K562 (cell line): ENCODE results near the gene OTOGL. TPM values are rescaled to one million over a fixed set of nuclear protein-coding genes. Genes with fewer than 3 reads are reported as not detected.

ENCODE experiments used
- ATAC-seq: fragments of 200-7000 bp; cut with Tn5 transposase; 3 replicates; pipeline ENCODE4 v1.9.1; 2020; ENCODE audit warnings: moderate library complexity
- BruUV-seq: library from RNA; stranded (reverse); fragments of 400-500 nt; replicated peaks from 2 replicates; lab custom pipeline; 2021; lab: Mats Ljungman, UMichigan
- CTCF ChIA-PET: fragments of 300-600 bp; formaldehyde crosslinking; extraction: SDS; loops from one replicate; lab custom pipeline; 2021; ENCODE audit warnings: low intra/inter-chr PET ratio; lab: Yijun Ruan, JAX
- POLR2A ChIA-PET: fragments of 300-600, 350-650 bp; sonication (Branson Sonifier 250); formaldehyde crosslinking; extraction: SDS; loops from one replicate; lab custom pipeline; 2021; ENCODE audit warnings: antibody characterized with exemption, inconsistent platforms; lab: Yijun Ruan, JAX
- DNase-seq, 4 experiments: peaks; one replicate each; pipeline versions ENCODE4 v3.0.0 to v3.0.0-alpha.2; 2011 to 2018; ENCODE audit warnings: low spot score in 3 of 4, mixed read lengths in 3 of 4; ENCODE audit errors: extremely low read depth in 1 of 4
- FAIRE-seq: peaks from 2 replicates; lab custom pipeline; 2011; peaks lifted over from hg19 to GRCh38; lab: Jason Lieb, UNC
- H2AFZ ChIP-seq: 2 replicates; pipeline ENCODE4 v1.6.0; 2011; ENCODE audit warnings: low read depth, low read length, control low read depth, inconsistent platforms
- H3K27ac ChIP-seq: fragments of 200-600 bp; 3 replicates; pipeline ENCODE4 v1.8.0; 2011; ENCODE audit warnings: low read depth, mild to moderate bottlenecking, control low read depth, inconsistent platforms, low read length, moderate library complexity, mixed read lengths; ENCODE audit errors: extremely low read depth
- H3K27me3 ChIP-seq, 2 experiments: fragments of 300-600 bp in 1 of 2; 2 replicates in 1 of 2; 3 replicates in 1 of 2; pipeline versions ENCODE4 v1.6.0 to v1.8.0; 2011; ENCODE audit warnings: inconsistent platforms in 2 of 2, low read length in 2 of 2, mild to moderate bottlenecking in 1 of 2, mixed read lengths in 1 of 2, moderate library complexity in 1 of 2; ENCODE audit not compliant: control insufficient read depth in 2 of 2, insufficient read depth in 2 of 2
- H3K36me3 ChIP-seq: fragments of 300-600 bp; 3 replicates; pipeline ENCODE4 v1.8.0; 2011; ENCODE audit warnings: mild to moderate bottlenecking, low read length, inconsistent platforms; ENCODE audit not compliant: control insufficient read depth, insufficient read depth
- H3K4me1 ChIP-seq, 2 experiments: fragments of 200-600 bp in 1 of 2; replicated peaks in 1 of 2; 2 replicates in 1 of 2; 3 replicates in 1 of 2; pipeline versions ENCODE4 v1.5.1 to v1.8.0; 2011; ENCODE audit warnings: inconsistent platforms in 2 of 2, low read length in 2 of 2, mild to moderate bottlenecking in 1 of 2, mixed read lengths in 1 of 2, moderate library complexity in 1 of 2; ENCODE audit not compliant: control insufficient read depth in 2 of 2, insufficient read depth in 2 of 2
- H3K4me2 ChIP-seq: 2 replicates; pipeline ENCODE4 v1.6.1; 2011; ENCODE audit warnings: low read length, control low read depth, inconsistent platforms, mixed read lengths; ENCODE audit not compliant: insufficient read depth
- H3K4me3 ChIP-seq: fragments of 200-600 bp; sonication (generic), shearing (Covaris generic); 2 replicates; pipeline ENCODE4 v1.5.1; 2016; ENCODE audit warnings: control low read depth, inconsistent platforms
- H3K79me2 ChIP-seq: fragments of 200-600 bp; 3 replicates; pipeline ENCODE4 v1.8.0; 2011; ENCODE audit warnings: low read length, inconsistent platforms; ENCODE audit not compliant: control insufficient read depth, insufficient read depth
- H3K9ac ChIP-seq, 2 experiments: 2 replicates each; pipeline versions ENCODE4 v1.6.0 to v1.6.1; 2011; ENCODE audit warnings: low read depth in 2 of 2, low read length in 2 of 2, control low read depth in 1 of 2, inconsistent platforms in 1 of 2, mild to moderate bottlenecking in 1 of 2, mixed read lengths in 1 of 2; ENCODE audit not compliant: insufficient read depth in 1 of 2
- H3K9me1 ChIP-seq: one replicate; pipeline ENCODE4 v1.6.0; 2011; ENCODE audit warnings: inconsistent platforms, mild to moderate bottlenecking, low read length, moderate library complexity; ENCODE audit not compliant: control insufficient read depth, insufficient read depth
- H3K9me3 ChIP-seq: replicated peaks from 2 replicates; pipeline ENCODE4 v1.5.1; 2011; ENCODE audit warnings: low read depth, low read length, inconsistent platforms; ENCODE audit not compliant: control insufficient read depth, insufficient read depth
- H4K20me1 ChIP-seq: replicated peaks from 2 replicates; pipeline ENCODE4 v1.6.1; 2011; ENCODE audit warnings: low read length, inconsistent platforms, mixed read lengths; ENCODE audit not compliant: control insufficient read depth, insufficient read depth
- BRD4 ChIP-seq: fragments of 200-600 bp; sonication (generic); IDR thresholded peaks from 2 replicates; pipeline ENCODE4 v1.6.1; 2017; ENCODE audit warnings: inconsistent platforms
- CHD4 ChIP-seq: fragments of 200-600 bp; sonication (generic); IDR thresholded peaks from 3 replicates; pipeline ENCODE4 v1.6.1; 2012; ENCODE audit warnings: low read depth, mild to moderate bottlenecking, mixed read lengths, low read length, inconsistent platforms; ENCODE audit not compliant: insufficient read depth, insufficient replicate concordance, poor library complexity, severe bottlenecking
- COPS2 ChIP-seq: fragments of 450-650 bp; conservative IDR thresholded peaks from 2 replicates; pipeline ENCODE4 v1.6.1; 2016; ENCODE audit warnings: mild to moderate bottlenecking, moderate library complexity
- ERF ChIP-seq: fragments of 450-650 bp; formaldehyde crosslinking; IDR thresholded peaks from 2 replicates; pipeline ENCODE4 v1.4.0; 2020; ENCODE audit warnings: mild to moderate bottlenecking, mixed read lengths
- L3MBTL2 ChIP-seq: fragments of 450-650 bp; IDR thresholded peaks from 2 replicates; pipeline ENCODE4 v1.6.1; 2016; ENCODE audit warnings: mild to moderate bottlenecking, moderate library complexity
- MAFK ChIP-seq: IDR thresholded peaks from 2 replicates; pipeline ENCODE4 v1.6.1; 2011; ENCODE audit warnings: low read length, improper control_type of control experiment
- NCOR1 ChIP-seq: fragments of 450-650 bp; IDR thresholded peaks from 2 replicates; pipeline ENCODE4 v1.6.1; 2016; ENCODE audit warnings: mild to moderate bottlenecking, moderate library complexity
- RBM17 ChIP-seq: fragments of 200-400 bp; formaldehyde crosslinking; IDR thresholded peaks from 2 replicates; pipeline ENCODE4 v1.6.1; 2017; ENCODE audit warnings: low read depth, mild to moderate bottlenecking, low read length, borderline replicate concordance
- SMARCA4 ChIP-seq: fragments of 450-650 bp; IDR thresholded peaks from 2 replicates; pipeline ENCODE4 v1.6.1; 2016
- WGBS: fragments of 100-300 bp; shearing (Covaris generic); methylation state at CpG from one replicate; pipeline ENCODE4 v1.1.6; 2016; ENCODE audit warnings: low coverage, mixed read lengths; ENCODE audit not compliant: insufficient coverage; ENCODE audit errors: missing lambda C conversion rate; 5-methylcytosine and 5-hydroxymethylcytosine counted together
- in situ Hi-C: fragments of 300-500 bp; cut with MboI; formaldehyde crosslinking; loops from 4 replicates; pipeline ENCODE4 v1.15.0; 2018; ENCODE audit warnings: inconsistent platforms, mixed read lengths
- intact Hi-C: fragments of 100-400 bp; cut with micrococcal nuclease; formaldehyde crosslinking; loops from 2 replicates; pipeline ENCODE4 v1.14.2; 2022
- polyA plus RNA-seq, 8 experiments: library from polyadenylated mRNA; depleted of rRNA in 4 of 8; stranded (reverse) in 5 of 8; unstranded in 3 of 8; fragments of >200 nt; fragmentation: Nextera tagmentation in 2 of 8; fragmentation: Illumina TruSeq in 1 of 8; extraction: Ambion mirVana in 2 of 8; extraction: Trizol in 1 of 8; gene quantifications; 2 replicates each; pipeline versions ENCODE4 v1.2.1 to v1.2.3, GENCODE V29; 2011 to 2014; ENCODE audit warnings: inconsistent platforms in 1 of 8, missing spikeins in 1 of 8
- total RNA-seq, 7 experiments: library from RNA; depleted of rRNA in 6 of 7; stranded (reverse); fragments of >200 nt in 6 of 7; fragmentation: Illumina TruSeq in 2 of 7; extraction: Trizol in 2 of 7; gene quantifications; 2 replicates each; pipeline versions ENCODE4 v1.2.1 to v1.2.3, GENCODE V29; 2011 to 2021; ENCODE audit warnings: low replicate concordance in 1 of 7
- TF ChIP-seq, protein P1 (sequence below), 2 experiments: IDR thresholded peaks; 2 replicates each; pipeline ENCODE4 v1.6.1; 2012; ENCODE audit warnings: improper control_type of control experiment in 2 of 2, low read depth in 2 of 2, low read length in 2 of 2, borderline replicate concordance in 1 of 2
- TF ChIP-seq, protein P2 (sequence below): sonication (generic); formaldehyde crosslinking; IDR thresholded peaks from 2 replicates; pipeline ENCODE4 v1.8.1; 2023; ENCODE audit warnings: mild to moderate bottlenecking, missing genetic modification reagents
- TF ChIP-seq, protein P3 (sequence below): fragments of 250-450 bp; sonication (Bioruptor Pico); IDR thresholded peaks from 2 replicates; pipeline ENCODE4 v1.8.0; 2022; ENCODE audit warnings: moderate library complexity, mild to moderate bottlenecking, inconsistent platforms

The OTOGL gene
- total and polyA plus RNA-seq, 9 of the 15 experiments (the other 6 are each of a cell fraction or from before 2014, with no cell fraction given) = 0.02 to 0.03 TPM; not detected in 7

DNA sequence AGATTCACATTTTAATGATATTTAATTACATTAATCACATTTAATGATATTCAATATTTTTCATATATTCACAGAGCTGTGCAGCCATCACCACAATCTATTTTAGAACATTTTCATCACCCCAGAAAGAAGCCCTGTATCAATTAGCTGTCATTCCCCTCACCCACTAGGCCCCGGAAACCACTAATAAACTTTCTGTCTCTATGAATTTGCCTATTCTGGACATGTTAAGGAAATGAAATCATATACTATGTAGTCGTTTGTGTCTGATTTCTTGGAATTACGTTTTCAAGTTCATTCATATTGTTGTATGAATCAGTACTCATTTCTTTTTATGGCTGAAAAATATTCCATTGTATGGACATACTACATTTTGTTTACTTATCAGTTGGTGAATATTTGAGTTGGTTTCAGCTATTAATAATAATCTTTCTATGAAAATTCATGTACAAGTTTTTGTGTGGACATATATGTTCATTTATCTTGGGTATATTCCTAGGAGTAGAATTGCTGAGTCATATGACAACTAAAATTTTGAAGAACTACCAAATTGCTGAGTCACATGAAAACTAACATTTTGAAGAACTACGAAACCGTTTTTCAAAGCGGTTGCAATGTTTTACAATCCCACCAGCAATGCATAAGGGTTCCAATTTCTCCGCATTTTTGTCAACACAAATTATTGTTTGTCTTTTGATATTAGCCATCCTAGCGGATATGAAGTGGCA, 11.7 kb upstream of the OTOGL start (continued):
- TF ChIP-seq SMARCA4 (peak; percentile 69), COPS2 (no peak), NCOR1 (peak; percentile 10; the same call in 1 of the 2 replicates), ERF (no peak), L3MBTL2 (peak; percentile 26; the same call in 1 of the 2 replicates)
- TF ChIP-seq, protein P1, sequence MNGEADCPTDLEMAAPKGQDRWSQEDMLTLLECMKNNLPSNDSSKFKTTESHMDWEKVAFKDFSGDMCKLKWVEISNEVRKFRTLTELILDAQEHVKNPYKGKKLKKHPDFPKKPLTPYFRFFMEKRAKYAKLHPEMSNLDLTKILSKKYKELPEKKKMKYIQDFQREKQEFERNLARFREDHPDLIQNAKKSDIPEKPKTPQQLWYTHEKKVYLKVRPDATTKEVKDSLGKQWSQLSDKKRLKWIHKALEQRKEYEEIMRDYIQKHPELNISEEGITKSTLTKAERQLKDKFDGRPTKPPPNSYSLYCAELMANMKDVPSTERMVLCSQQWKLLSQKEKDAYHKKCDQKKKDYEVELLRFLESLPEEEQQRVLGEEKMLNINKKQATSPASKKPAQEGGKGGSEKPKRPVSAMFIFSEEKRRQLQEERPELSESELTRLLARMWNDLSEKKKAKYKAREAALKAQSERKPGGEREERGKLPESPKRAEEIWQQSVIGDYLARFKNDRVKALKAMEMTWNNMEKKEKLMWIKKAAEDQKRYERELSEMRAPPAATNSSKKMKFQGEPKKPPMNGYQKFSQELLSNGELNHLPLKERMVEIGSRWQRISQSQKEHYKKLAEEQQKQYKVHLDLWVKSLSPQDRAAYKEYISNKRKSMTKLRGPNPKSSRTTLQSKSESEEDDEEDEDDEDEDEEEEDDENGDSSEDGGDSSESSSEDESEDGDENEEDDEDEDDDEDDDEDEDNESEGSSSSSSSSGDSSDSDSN (IDR thresholded peaks at IDR 0.05; ENCODE audit: borderline replicate concordance in 1 of 2, low read depth in 2 of 2, low read length in 2 of 2) = no peak
- TF ChIP-seq, all 486 proteins: peak for 35

DNA sequence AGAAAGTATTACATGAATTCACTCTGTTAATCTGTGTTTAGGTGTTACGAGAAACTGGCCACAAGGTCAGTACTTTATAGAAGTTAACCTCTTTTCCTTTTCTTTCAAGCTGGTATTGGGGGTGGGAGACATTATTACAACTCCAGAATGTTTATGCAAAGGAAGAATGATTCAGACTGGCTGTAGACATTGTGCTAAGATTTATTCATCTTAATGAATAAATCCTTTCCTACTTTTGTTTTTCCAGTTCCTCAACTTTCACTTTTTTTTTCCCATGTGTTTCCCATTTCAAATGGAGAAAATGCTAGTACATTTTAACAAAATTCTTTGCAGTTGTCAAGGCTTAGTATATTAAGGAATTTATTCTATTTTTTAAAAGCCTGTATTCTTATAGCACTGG, 1.3 kb downstream of the OTOGL start:
- Histone ChIP-seq H3K79me2 (no peaks in the 10 kb centered on the region), H3K4me2 (no peak overlapping the region), H3K27me3 (no peaks in the 10 kb centered on the region; a peak in 1 of 5 replicates), H3K9me3 (no peaks in the 10 kb centered on the region), H3K36me3 (no peaks in the 10 kb centered on the region), H2AFZ (no peak overlapping the region), H3K27ac (no peak overlapping the region), H3K4me1 (no peaks in the 10 kb centered on the region), H4K20me1 (no peaks in the 10 kb centered on the region), H3K4me3 (no peak overlapping the region), H3K9ac (no peak overlapping the region), H3K9me1 (no peaks in the 10 kb centered on the region)
- FAIRE-seq (no peak), ATAC-seq (no peak), DNase-seq (no peak)
- intact Hi-C loops (no loop called here), in situ Hi-C loops (no loop called here)
- ChIA-PET POLR2A (no interaction called here), CTCF (no interaction called here)
- 19% methylated on average over 1 of the region's 1 CpG for WGBS
- TF ChIP-seq CHD4 = no peak
- TF ChIP-seq MAFK = no peak
- TF ChIP-seq, protein P2, sequence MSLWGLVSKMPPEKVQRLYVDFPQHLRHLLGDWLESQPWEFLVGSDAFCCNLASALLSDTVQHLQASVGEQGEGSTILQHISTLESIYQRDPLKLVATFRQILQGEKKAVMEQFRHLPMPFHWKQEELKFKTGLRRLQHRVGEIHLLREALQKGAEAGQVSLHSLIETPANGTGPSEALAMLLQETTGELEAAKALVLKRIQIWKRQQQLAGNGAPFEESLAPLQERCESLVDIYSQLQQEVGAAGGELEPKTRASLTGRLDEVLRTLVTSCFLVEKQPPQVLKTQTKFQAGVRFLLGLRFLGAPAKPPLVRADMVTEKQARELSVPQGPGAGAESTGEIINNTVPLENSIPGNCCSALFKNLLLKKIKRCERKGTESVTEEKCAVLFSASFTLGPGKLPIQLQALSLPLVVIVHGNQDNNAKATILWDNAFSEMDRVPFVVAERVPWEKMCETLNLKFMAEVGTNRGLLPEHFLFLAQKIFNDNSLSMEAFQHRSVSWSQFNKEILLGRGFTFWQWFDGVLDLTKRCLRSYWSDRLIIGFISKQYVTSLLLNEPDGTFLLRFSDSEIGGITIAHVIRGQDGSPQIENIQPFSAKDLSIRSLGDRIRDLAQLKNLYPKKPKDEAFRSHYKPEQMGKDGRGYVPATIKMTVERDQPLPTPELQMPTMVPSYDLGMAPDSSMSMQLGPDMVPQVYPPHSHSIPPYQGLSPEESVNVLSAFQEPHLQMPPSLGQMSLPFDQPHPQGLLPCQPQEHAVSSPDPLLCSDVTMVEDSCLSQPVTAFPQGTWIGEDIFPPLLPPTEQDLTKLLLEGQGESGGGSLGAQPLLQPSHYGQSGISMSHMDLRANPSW (CRISPR knock-in tag) = no peak
- TF ChIP-seq, protein P3, sequence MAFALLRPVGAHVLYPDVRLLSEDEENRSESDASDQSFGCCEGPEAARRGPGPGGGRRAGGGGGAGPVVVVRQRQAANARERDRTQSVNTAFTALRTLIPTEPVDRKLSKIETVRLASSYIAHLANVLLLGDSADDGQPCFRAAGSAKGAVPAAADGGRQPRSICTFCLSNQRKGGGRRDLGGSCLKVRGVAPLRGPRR (CRISPR knock-in tag) = no peak
- TF ChIP-seq BRD4 = no peak
- no peak for TF ChIP-seq RBM17
- no TSS peak for BruUV-seq
